Central memory CD8-positive, alpha-beta T cell (primary cell): ENCODE measurements around the gene RANBP17.

Source experiments
- ATAC-seq: fragments of 150-1000 bp; cut with Tn5 transposase; replicated peaks from 2 replicates; pipeline ENCODE4 v1.10.0; 2022; ENCODE audit warnings: mild to moderate bottlenecking, moderate FRiP score, moderate number of reproducible peaks; ENCODE audit not compliant: poor library complexity, severe bottlenecking; ENCODE audit errors: extremely low read depth
- DNase-seq, 2 donors: peaks; one replicate each; pipeline ENCODE4 v3.0.0; 2021; ENCODE audit warnings: low spot score in 2 of 2
- H3K27ac Mint-ChIP-seq: one replicate; pipeline ENCODE4 v1.8.0; 2022; ENCODE audit warnings: low read depth, mild to moderate bottlenecking, moderate library complexity, mixed read lengths
- H3K27me3 Mint-ChIP-seq: one replicate; pipeline ENCODE4 v1.8.0; 2022; ENCODE audit warnings: mixed read lengths
- H3K36me3 Mint-ChIP-seq: one replicate; pipeline ENCODE4 v1.8.0; 2022; ENCODE audit warnings: mild to moderate bottlenecking, moderate library complexity, mixed read lengths; ENCODE audit not compliant: insufficient read depth
- H3K4me1 Mint-ChIP-seq: one replicate; pipeline ENCODE4 v1.8.0; 2022; ENCODE audit warnings: mixed read lengths
- H3K4me3 Mint-ChIP-seq: one replicate; pipeline ENCODE4 v1.8.0; 2022; ENCODE audit warnings: mild to moderate bottlenecking, moderate library complexity, mixed read lengths
- H3K9me3 Mint-ChIP-seq: one replicate; pipeline ENCODE4 v1.8.0; 2022; ENCODE audit warnings: mixed read lengths

RANBP17 gene

GRCh38 chr5:171252674-171253073 lies 390.9 kb downstream of the RANBP17 start:
- no peak overlapping the region for H3K4me3 Mint-ChIP-seq
- H3K36me3 Mint-ChIP-seq = no peaks in the 10 kb centered on the region
- H3K27ac Mint-ChIP-seq = no peak overlapping the region
- ATAC-seq = no peak
- H3K4me1 Mint-ChIP-seq = no peaks in the 10 kb centered on the region
- no peak for DNase-seq
- H3K9me3 Mint-ChIP-seq = peaks cover 15% of the 10 kb centered on the region
- H3K27me3 Mint-ChIP-seq = peaks cover 55% of the 10 kb centered on the region

DNA sequence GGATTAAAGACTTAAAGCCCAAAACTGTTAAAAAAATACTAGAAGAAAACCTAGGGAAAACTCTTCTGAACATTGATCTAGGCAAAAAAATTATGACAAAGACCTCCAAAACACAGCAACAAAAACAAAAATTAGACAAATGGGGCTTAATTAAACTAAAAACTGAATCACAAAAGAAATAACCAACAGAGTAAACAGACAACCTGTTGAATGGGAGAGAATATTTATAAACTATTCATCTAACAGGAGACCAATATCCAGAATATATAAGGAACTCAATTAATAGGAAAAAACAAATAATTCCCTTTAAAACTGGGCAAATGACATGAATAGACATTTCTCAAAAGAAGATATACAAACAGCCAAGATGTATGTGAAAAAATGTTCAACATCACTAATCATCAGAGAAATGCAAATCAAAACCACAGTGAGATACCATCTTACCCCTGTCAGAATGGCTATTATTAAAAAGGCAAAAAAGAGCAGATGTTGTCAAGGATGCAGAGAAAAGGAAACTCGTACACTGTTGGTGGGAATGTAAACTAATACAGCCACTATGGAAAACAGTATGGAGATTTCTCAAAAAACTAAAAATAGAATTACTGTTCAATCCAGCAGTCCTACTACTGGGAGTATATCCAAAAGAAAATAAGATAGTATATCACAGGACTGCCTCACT lies 397.1 kb downstream of the RANBP17 start:
- Mint-ChIP-seq H3K9me3 (no peaks in the 10 kb centered on the region), H3K27me3 (no peaks in the 10 kb centered on the region)

DNA sequence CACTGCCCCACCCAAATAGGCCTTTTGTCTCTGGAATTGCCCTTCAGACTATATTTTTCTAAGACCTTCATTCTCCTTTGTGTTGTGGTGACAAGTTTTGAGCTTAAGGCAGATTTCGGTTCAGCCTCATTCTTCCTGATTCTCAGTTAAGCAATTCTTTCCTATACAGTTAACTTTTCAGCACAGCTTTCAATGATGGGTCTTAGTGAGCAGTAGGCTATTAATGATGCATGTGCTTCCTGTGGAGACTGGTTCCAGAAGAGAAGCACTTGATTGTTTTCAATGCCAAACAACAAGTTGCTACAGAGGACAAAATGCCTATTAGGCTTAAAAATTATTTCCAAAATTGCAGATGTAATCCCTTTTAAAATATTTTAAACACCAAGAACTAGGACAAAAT lies 399.5 kb downstream of the RANBP17 start:
- ATAC-seq (no peak), DNase-seq (no peak)
- Mint-ChIP-seq H3K27ac (no peak overlapping the region), H3K27me3 (no peaks in the 10 kb centered on the region), H3K4me3 (no peak overlapping the region), H3K4me1 (peaks cover 11% of the 10 kb centered on the region), H3K9me3 (no peaks in the 10 kb centered on the region), H3K36me3 (no peaks in the 10 kb centered on the region)

More for the DNA sequence above, 397.1 kb downstream of the RANBP17 start:
- Mint-ChIP-seq H3K4me3 (no peak overlapping the region), H3K36me3 (no peaks in the 10 kb centered on the region), H3K27ac (no peak overlapping the region), H3K4me1 (peaks cover 2% of the 10 kb centered on the region)
- ATAC-seq (no peak), DNase-seq (no peak)

- no peaks in the 10 kb centered on the region for H3K9me3 Mint-ChIP-seq
- H3K27me3 Mint-ChIP-seq = no peaks in the 10 kb centered on the region
- no peak for DNase-seq
- H3K36me3 Mint-ChIP-seq = no peaks in the 10 kb centered on the region
- ATAC-seq = no peak
- H3K4me3 Mint-ChIP-seq = no peak overlapping the region
- H3K4me1 Mint-ChIP-seq = peaks cover 11% of the 10 kb centered on the region
- no peak overlapping the region for H3K27ac Mint-ChIP-seq
Observed at GRCh38 chr5:171261904-171262303, 400.1 kb downstream of the RANBP17 start.

- Mint-ChIP-seq H3K9me3 (no peaks in the 10 kb centered on the region), H3K4me3 (no peak overlapping the region), H3K27me3 (no peaks in the 10 kb centered on the region), H3K36me3 (no peaks in the 10 kb centered on the region), H3K27ac (no peak overlapping the region), H3K4me1 (peaks cover 11% of the 10 kb centered on the region)
- ATAC-seq (no peak), DNase-seq (no peak)
Observed at GRCh38 chr5:171263181-171263580, 401.4 kb downstream of the RANBP17 start.

DNA sequence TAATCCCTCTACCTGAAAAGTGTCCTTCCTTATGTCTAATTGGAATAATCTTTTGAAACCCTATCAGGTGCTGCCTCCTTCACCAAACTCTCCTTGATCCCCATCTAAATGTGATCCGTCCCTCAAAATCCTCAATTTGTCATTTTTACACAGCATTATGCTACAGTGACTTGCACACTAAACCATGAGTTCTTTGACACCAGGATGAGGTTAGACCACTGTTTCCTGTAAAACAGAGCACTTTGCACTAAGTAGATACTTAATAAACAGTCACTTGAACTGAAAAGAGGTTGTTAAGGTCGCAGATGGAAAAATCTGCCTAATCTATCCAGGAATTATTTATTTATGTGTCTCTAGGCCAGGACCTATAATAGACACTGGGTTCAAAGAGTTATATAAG lies 403.0 kb downstream of the RANBP17 start:
- Mint-ChIP-seq H3K9me3 (no peaks in the 10 kb centered on the region), H3K27me3 (no peaks in the 10 kb centered on the region), H3K36me3 (no peaks in the 10 kb centered on the region), H3K27ac (no peak overlapping the region), H3K4me1 (peaks cover 11% of the 10 kb centered on the region), H3K4me3 (no peak overlapping the region)
- no peak for ATAC-seq
- no peak for DNase-seq

- H3K27me3 Mint-ChIP-seq = peaks cover 27% of the 10 kb centered on the region
- H3K4me3 Mint-ChIP-seq = no peak overlapping the region
- no peaks in the 10 kb centered on the region for H3K36me3 Mint-ChIP-seq
- H3K9me3 Mint-ChIP-seq = no peaks in the 10 kb centered on the region
- ATAC-seq (no peak), DNase-seq (no peak)
- H3K27ac Mint-ChIP-seq = no peak overlapping the region
- peaks cover 9% of the 10 kb centered on the region for H3K4me1 Mint-ChIP-seq
Observed at GRCh38 chr5:171268700-171269620, 407.1 kb downstream of the RANBP17 start.

GRCh38 chr5:171269717-171270116 lies 407.9 kb downstream of the RANBP17 start:
- H3K36me3 Mint-ChIP-seq = no peaks in the 10 kb centered on the region
- ATAC-seq = no peak
- H3K27me3 Mint-ChIP-seq = peaks cover 30% of the 10 kb centered on the region
- no peaks in the 10 kb centered on the region for H3K9me3 Mint-ChIP-seq
- no peak overlapping the region for H3K27ac Mint-ChIP-seq
- DNase-seq = no peak
- H3K4me1 Mint-ChIP-seq = peaks cover 4% of the 10 kb centered on the region
- no peak overlapping the region for H3K4me3 Mint-ChIP-seq

- DNase-seq (no peak), ATAC-seq (no peak)
- Mint-ChIP-seq H3K4me1 (no peaks in the 10 kb centered on the region), H3K9me3 (no peaks in the 10 kb centered on the region), H3K36me3 (no peaks in the 10 kb centered on the region), H3K27me3 (peaks cover 30% of the 10 kb centered on the region), H3K27ac (no peak overlapping the region), H3K4me3 (no peak overlapping the region)
Observed at GRCh38 chr5:171270136-171270535, 408.3 kb downstream of the RANBP17 start.

GRCh38 chr5:171271798-171272197 lies 410.0 kb downstream of the RANBP17 start:
- ATAC-seq = no peak
- Mint-ChIP-seq H3K4me1 (no peaks in the 10 kb centered on the region), H3K9me3 (no peaks in the 10 kb centered on the region), H3K4me3 (no peak overlapping the region), H3K27ac (no peak overlapping the region), H3K27me3 (peaks cover 30% of the 10 kb centered on the region), H3K36me3 (no peaks in the 10 kb centered on the region)
- no peak for DNase-seq

- no peak for DNase-seq
- Mint-ChIP-seq H3K36me3 (no peaks in the 10 kb centered on the region), H3K27me3 (peaks cover 30% of the 10 kb centered on the region), H3K27ac (no peak overlapping the region), H3K9me3 (no peaks in the 10 kb centered on the region), H3K4me3 (no peak overlapping the region), H3K4me1 (no peaks in the 10 kb centered on the region)
- ATAC-seq = no peak
Observed at GRCh38 chr5:171272996-171273970, 411.5 kb downstream of the RANBP17 start.

DNA sequence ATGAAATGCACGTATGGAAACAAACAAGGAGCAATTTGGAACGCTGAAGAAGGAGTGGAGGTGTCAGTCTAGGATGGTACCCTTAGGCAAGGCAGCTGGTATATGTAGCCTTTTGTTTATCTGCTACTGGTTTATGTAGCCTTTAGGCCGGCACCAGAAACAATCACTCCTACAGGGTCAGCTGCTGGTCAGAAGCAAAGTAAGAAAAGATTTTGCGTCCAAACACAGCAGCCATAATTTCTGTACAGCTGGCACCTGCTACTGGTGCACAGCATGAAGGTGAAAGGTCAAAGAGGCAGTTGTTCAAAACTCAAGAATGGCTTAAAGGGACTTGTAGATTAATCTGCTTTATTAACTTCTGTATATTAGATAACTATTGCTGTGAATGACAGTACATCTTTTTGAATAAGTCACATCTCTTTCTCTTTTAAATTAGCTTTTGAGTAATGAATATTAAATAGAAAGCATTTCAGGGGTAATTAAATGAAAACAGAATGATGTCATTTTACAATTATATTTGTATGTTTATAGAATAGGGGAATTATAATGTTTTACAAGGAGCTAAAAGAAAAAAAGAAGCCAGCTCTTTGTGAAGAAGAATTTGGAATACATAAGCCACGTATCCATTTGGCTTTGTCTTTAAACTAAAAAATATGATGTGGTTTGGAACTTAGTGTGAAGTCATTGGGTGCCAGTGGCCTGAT lies 414.2 kb downstream of the RANBP17 start:
- no peaks in the 10 kb centered on the region for H3K9me3 Mint-ChIP-seq
- H3K36me3 Mint-ChIP-seq = no peaks in the 10 kb centered on the region
- peaks cover 48% of the 10 kb centered on the region for H3K27me3 Mint-ChIP-seq
- H3K27ac Mint-ChIP-seq = no peak overlapping the region
- no peak for DNase-seq
- ATAC-seq = no peak
- H3K4me3 Mint-ChIP-seq = no peak overlapping the region
- H3K4me1 Mint-ChIP-seq = no peaks in the 10 kb centered on the region
